ENCODE results near the gene RGL1. TPM values are rescaled to one million over a fixed set of nuclear protein-coding genes. Genes with fewer than 3 reads are reported as not detected.

RGL1 gene
- total and polyA plus RNA-seq, 2 donors (not counting 1 experiment from before 2014, with no cell fraction given): 16.2 to 21.4 TPM

DNA sequence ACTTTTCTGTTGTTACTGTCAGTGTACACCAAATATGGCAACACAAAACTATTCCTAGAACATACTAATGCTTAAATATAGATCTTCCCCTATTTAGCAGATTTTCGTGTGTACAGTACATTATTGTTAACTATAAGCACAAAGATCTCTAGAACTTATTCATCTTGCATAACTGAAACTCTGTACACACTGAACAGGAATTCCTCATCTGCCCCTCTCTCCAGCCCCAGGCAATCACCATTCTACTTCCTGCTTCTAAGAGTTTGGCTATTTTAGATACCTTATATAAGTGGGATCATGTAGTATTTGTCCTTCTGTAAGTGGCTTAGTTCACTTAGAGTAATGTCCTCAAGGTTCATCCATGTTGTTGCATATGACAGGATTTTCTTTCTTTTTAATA, 4.5 kb upstream of the RGL1 start:
- no peak for DNase-seq (ENCODE audit: low read depth in 2 of 2)
- no peak overlapping the region for H3K27ac ChIP-seq (ENCODE audit: insufficient read depth, low read length)
- H3K36me3 ChIP-seq (ENCODE audit: control insufficient read depth, insufficient read depth, low read length): no peaks in the 10 kb centered on the region
- H2AFZ ChIP-seq (ENCODE audit: low read length): no peak overlapping the region
- H3K27me3 ChIP-seq (ENCODE audit: control insufficient read depth, insufficient read depth, low read length): no peaks in the 10 kb centered on the region
- H4K20me1 ChIP-seq (ENCODE audit: control insufficient read depth, extremely low read depth, insufficient read depth, low read length): no peaks in the 10 kb centered on the region
- H3K4me3 ChIP-seq (replicated peaks in 1 of 4; ENCODE audit: control extremely low read depth in 1 of 4, insufficient read depth in 1 of 4, low read depth in 3 of 4, low read length in 4 of 4): no peak overlapping the region
- no peak overlapping the region for H3K9ac ChIP-seq (ENCODE audit: insufficient read depth, low read length)
- H3K4me2 ChIP-seq (ENCODE audit: extremely low read depth, insufficient read depth, low read length): no peak overlapping the region
- H3K4me1 ChIP-seq (ENCODE audit: control insufficient read depth, extremely low read depth, insufficient read depth, low read length): peaks cover 4% of the 10 kb centered on the region
- H3K9me3 ChIP-seq (ENCODE audit: control insufficient read depth, insufficient read depth, low read depth, low read length): peaks cover 3% of the 10 kb centered on the region
- H3K79me2 ChIP-seq (ENCODE audit: control insufficient read depth, insufficient read depth, low read length): no peaks in the 10 kb centered on the region
- TF ChIP-seq, protein P1, sequence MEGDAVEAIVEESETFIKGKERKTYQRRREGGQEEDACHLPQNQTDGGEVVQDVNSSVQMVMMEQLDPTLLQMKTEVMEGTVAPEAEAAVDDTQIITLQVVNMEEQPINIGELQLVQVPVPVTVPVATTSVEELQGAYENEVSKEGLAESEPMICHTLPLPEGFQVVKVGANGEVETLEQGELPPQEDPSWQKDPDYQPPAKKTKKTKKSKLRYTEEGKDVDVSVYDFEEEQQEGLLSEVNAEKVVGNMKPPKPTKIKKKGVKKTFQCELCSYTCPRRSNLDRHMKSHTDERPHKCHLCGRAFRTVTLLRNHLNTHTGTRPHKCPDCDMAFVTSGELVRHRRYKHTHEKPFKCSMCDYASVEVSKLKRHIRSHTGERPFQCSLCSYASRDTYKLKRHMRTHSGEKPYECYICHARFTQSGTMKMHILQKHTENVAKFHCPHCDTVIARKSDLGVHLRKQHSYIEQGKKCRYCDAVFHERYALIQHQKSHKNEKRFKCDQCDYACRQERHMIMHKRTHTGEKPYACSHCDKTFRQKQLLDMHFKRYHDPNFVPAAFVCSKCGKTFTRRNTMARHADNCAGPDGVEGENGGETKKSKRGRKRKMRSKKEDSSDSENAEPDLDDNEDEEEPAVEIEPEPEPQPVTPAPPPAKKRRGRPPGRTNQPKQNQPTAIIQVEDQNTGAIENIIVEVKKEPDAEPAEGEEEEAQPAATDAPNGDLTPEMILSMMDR (conservative IDR thresholded peaks at IDR 0.05 in 1 of 2, IDR thresholded peaks at IDR 0.05 in 1 of 2; ENCODE audit: low read depth in 1 of 2, low read length in 2 of 2): no peak
- no peak for TF ChIP-seq EZH2 (IDR thresholded peaks at IDR 0.05; ENCODE audit: low read length, missing control alignments)

DNA sequence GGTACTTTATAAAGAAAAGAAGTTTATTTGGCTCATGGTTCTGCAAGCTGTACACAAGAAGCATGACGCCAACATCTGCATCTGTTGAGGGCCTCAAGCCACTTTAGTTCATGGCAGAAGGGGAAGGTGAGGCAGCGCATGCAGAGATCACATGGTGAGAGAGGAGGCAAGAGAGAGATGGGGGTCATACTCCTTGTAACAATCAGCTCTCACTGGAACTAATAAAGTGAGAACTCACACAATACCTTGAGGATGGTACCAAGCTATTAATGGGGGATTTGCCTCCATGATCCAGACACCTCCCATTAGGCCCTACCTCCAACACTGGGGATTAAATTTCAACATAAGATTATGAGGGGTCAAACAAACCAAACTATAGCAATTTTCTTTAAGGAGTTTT, 3.3 kb upstream of the RGL1 start:
- H3K4me2 ChIP-seq (ENCODE audit: extremely low read depth, insufficient read depth, low read length): no peak overlapping the region
- no peaks in the 10 kb centered on the region for H3K36me3 ChIP-seq (ENCODE audit: control insufficient read depth, insufficient read depth, low read length)
- no peaks in the 10 kb centered on the region for H3K27me3 ChIP-seq (ENCODE audit: control insufficient read depth, insufficient read depth, low read length)
- TF ChIP-seq, protein P1 (conservative IDR thresholded peaks at IDR 0.05 in 1 of 2, IDR thresholded peaks at IDR 0.05 in 1 of 2; ENCODE audit: low read depth in 1 of 2, low read length in 2 of 2): no peak
- TF ChIP-seq EZH2 (IDR thresholded peaks at IDR 0.05; ENCODE audit: low read length, missing control alignments): no peak
- peaks cover 7% of the 10 kb centered on the region for H3K79me2 ChIP-seq (ENCODE audit: control insufficient read depth, insufficient read depth, low read length)
- H3K9ac ChIP-seq (ENCODE audit: insufficient read depth, low read length): no peak overlapping the region
- DNase-seq (ENCODE audit: low read depth in 2 of 2): no peak
- no peaks in the 10 kb centered on the region for H4K20me1 ChIP-seq (ENCODE audit: control insufficient read depth, extremely low read depth, insufficient read depth, low read length)
- no peak overlapping the region for H3K27ac ChIP-seq (ENCODE audit: insufficient read depth, low read length)
- no peak overlapping the region for H2AFZ ChIP-seq (ENCODE audit: low read length)
- peaks cover 5% of the 10 kb centered on the region for H3K4me1 ChIP-seq (ENCODE audit: control insufficient read depth, extremely low read depth, insufficient read depth, low read length)
- no peak overlapping the region for H3K4me3 ChIP-seq (replicated peaks in 1 of 4; ENCODE audit: control extremely low read depth in 1 of 4, insufficient read depth in 1 of 4, low read depth in 3 of 4, low read length in 4 of 4)
- peaks cover 3% of the 10 kb centered on the region for H3K9me3 ChIP-seq (ENCODE audit: control insufficient read depth, insufficient read depth, low read depth, low read length)

- no peaks in the 10 kb centered on the region for H3K27me3 ChIP-seq (ENCODE audit: control insufficient read depth, insufficient read depth, low read length)
- TF ChIP-seq EZH2 (IDR thresholded peaks at IDR 0.05; ENCODE audit: low read length, missing control alignments): no peak
- TF ChIP-seq, protein P1 (conservative IDR thresholded peaks at IDR 0.05 in 1 of 2, IDR thresholded peaks at IDR 0.05 in 1 of 2; ENCODE audit: low read depth in 1 of 2, low read length in 2 of 2): no peak
Observed at GRCh38 chr1:183804387-183804786, 533 bp upstream of the RGL1 start.

More at GRCh38 chr1:183804387-183804786, 533 bp upstream of the RGL1 start:
- no peak overlapping the region for H3K9ac ChIP-seq (ENCODE audit: insufficient read depth, low read length)
- peak overlapping the region; percentile 48 for H3K4me2 ChIP-seq (ENCODE audit: extremely low read depth, insufficient read depth, low read length)
- H3K4me3 ChIP-seq (replicated peaks in 1 of 4; ENCODE audit: control extremely low read depth in 1 of 4, insufficient read depth in 1 of 4, low read depth in 3 of 4, low read length in 4 of 4): peak overlapping the region in 3 of 4 experiments; percentile 60 to 78 (median 77)
- no peaks in the 10 kb centered on the region for H3K36me3 ChIP-seq (ENCODE audit: control insufficient read depth, insufficient read depth, low read length)
- H2AFZ ChIP-seq (ENCODE audit: low read length): peak overlapping the region; percentile 82
- DNase-seq (ENCODE audit: low read depth in 2 of 2): no peak
- no peaks in the 10 kb centered on the region for H4K20me1 ChIP-seq (ENCODE audit: control insufficient read depth, extremely low read depth, insufficient read depth, low read length)
- H3K79me2 ChIP-seq (ENCODE audit: control insufficient read depth, insufficient read depth, low read length): peaks cover 20% of the 10 kb centered on the region
- H3K9me3 ChIP-seq (ENCODE audit: control insufficient read depth, insufficient read depth, low read depth, low read length): peaks cover 3% of the 10 kb centered on the region
- H3K4me1 ChIP-seq (ENCODE audit: control insufficient read depth, extremely low read depth, insufficient read depth, low read length): peaks cover 21% of the 10 kb centered on the region
- peak overlapping the region; percentile 79 for H3K27ac ChIP-seq (ENCODE audit: insufficient read depth, low read length)
